Transverse colon (tissue), 4 donors: ENCODE results near the gene HNRNPH3. TPM values are rescaled to one million over a fixed set of nuclear protein-coding genes. Genes with fewer than 3 reads are reported as not detected.

Source experiments
- DNase-seq: peaks from one replicate; pipeline ENCODE4 v3.0.0-alpha.2; 2019
- H3K27ac ChIP-seq, 4 donors: fragments of 200-600 bp; sonication (generic); 2 replicates each; pipeline ENCODE4 v1.5.1; 2016 to 2018; ENCODE audit warnings: inconsistent platforms in 4 of 4
- H3K27me3 ChIP-seq: fragments of 200-600 bp; sonication (generic); 2 replicates; pipeline ENCODE4 v1.5.1; 2017; ENCODE audit warnings: inconsistent platforms
- H3K36me3 ChIP-seq, 4 donors: fragments of 200-600 bp; sonication (generic); 2 replicates each; pipeline ENCODE4 v1.5.1; 2017 to 2019; ENCODE audit warnings: inconsistent platforms in 4 of 4
- H3K4me1 ChIP-seq, 4 donors: fragments of 200-600 bp; sonication (generic); 2 replicates each; pipeline ENCODE4 v1.5.1; 2017 to 2020; ENCODE audit warnings: inconsistent platforms in 4 of 4
- H3K4me3 ChIP-seq, 4 donors: fragments of 200-600 bp; sonication (generic); 1 replicate in 1 of 4; 2 replicates in 3 of 4; pipeline versions ENCODE4 v1.5.1 to v1.6.1; 2017 to 2019; ENCODE audit warnings: inconsistent platforms in 4 of 4
- H3K9me3 ChIP-seq, 2 donors: fragments of 200-600 bp; sonication (generic); 2 replicates each; pipeline ENCODE4 v1.5.1; 2017 to 2019; ENCODE audit warnings: inconsistent platforms in 2 of 2
- CTCF ChIP-seq, 5 experiments: fragments of 200-600 bp in 3 of 5; fragments of 450-650 bp in 2 of 5; sonication (generic) in 3 of 5; IDR thresholded peaks; 1 replicate in 2 of 5; 2 replicates in 3 of 5; pipeline ENCODE4 v1.5.1; 2016 to 2017; ENCODE audit warnings: antibody characterized with exemption in 5 of 5, inconsistent platforms in 3 of 5, mild to moderate bottlenecking in 2 of 5, moderate library complexity in 1 of 5
- EP300 ChIP-seq: sonication (generic); formaldehyde crosslinking; IDR thresholded peaks from one replicate; pipeline ENCODE4 v1.6.1; 2017; ENCODE audit warnings: antibody characterized with exemption, low read depth
- POLR2A ChIP-seq: fragments of 450-650 bp; IDR thresholded peaks from one replicate; pipeline ENCODE4 v1.6.1; 2016; ENCODE audit warnings: antibody characterized with exemption, mild to moderate bottlenecking, moderate library complexity
- POLR2AphosphoS5 ChIP-seq, 3 donors: sonication (generic); formaldehyde crosslinking; IDR thresholded peaks; one replicate each; pipeline ENCODE4 v1.6.1; 2016; ENCODE audit warnings: antibody characterized with exemption in 3 of 3
- WGBS, 2 donors: methylation state at CpG; one replicate each; pipeline ENCODE4 v1.1.5; 2018; ENCODE audit warnings: low coverage in 1 of 2; 5-methylcytosine and 5-hydroxymethylcytosine counted together
- in situ Hi-C, 4 donors: fragments of 200-750 bp; cut with MboI; loops; one replicate each; pipeline versions ENCODE4 v1.15.0 to v1.15.1; 2017; ENCODE audit warnings: low sequenced_read_pairs in 3 of 4, low pct_ligation_motif_present in 1 of 4, low pct_unique_long_range_greater_than_20kb in 1 of 4
- intact Hi-C: fragments of 100-400 bp; cut with DNase I; formaldehyde crosslinking; loops from one replicate; pipeline ENCODE4 v1.15.1; 2023; ENCODE audit warnings: low total_unique reads
- total RNA-seq, 4 donors: library from RNA; depleted of rRNA; stranded (reverse); fragments of >200 nt; gene quantifications; one replicate each; pipeline ENCODE4 v1.1.0, GENCODE V29; 2016

Gene HNRNPH3
- total RNA-seq = 10 to 100 TPM in 3 of 4 donors, 1 to 10 TPM in 1; 8.2 to 89.4 (median 57.1) TPM

GRCh38 chr10:68331455-68332258 lies at the start of gene HNRNPH3:
Gene HNRNPH3, plus strand, starts transcription at chr10:68332064. Its CDS starts 5,158 bp downstream, at chr10:68337222.
- intact Hi-C loops (no loop called here), in situ Hi-C loops (no loop called here)
- TF ChIP-seq CTCF (IDR thresholded peaks at IDR 0.05) = peak in 2 of 5 experiments; percentile 8 to 39
- TF ChIP-seq POLR2A = peak; percentile 99
- TF ChIP-seq EP300 = no peak
- TF ChIP-seq POLR2AphosphoS5 (IDR thresholded peaks at IDR 0.05) = peak; percentile 99 to 100 (median 99)
- no peaks in the 10 kb centered on the region for H3K36me3 ChIP-seq
- no peaks in the 10 kb centered on the region for H3K27me3 ChIP-seq
- H3K4me1 ChIP-seq = peaks cover 12 to 63% (median 44%) of the 10 kb centered on the region in 4 donors
- H3K9me3 ChIP-seq = no peaks in the 10 kb centered on the region
- H3K27ac ChIP-seq = peak within 1 kb of the TSS; percentile 96 to 99 (median 98)
- peak within 1 kb of the TSS; percentile 73 to 98 (median 90) for H3K4me3 ChIP-seq
- peak; percentile 99 for DNase-seq
- 0% methylated on average over 70 of the region's 73 CpGs; no CpG with 5 or more reads in 1 of the 2 donors for WGBS, 2 donors

GRCh38 chr10:68284062-68285001 lies 47.5 kb upstream of the HNRNPH3 start:
- intact Hi-C loops = no loop called here
- no peaks in the 10 kb centered on the region for H3K27me3 ChIP-seq
- H3K4me1 ChIP-seq = no peaks in the 10 kb centered on the region
- H3K36me3 ChIP-seq = no peaks in the 10 kb centered on the region
- in situ Hi-C loops = no loop called here
- TF ChIP-seq POLR2A (no peak), POLR2AphosphoS5 (IDR thresholded peaks at IDR 0.05) (no peak), CTCF (IDR thresholded peaks at IDR 0.05) (no peak), EP300 (no peak)
- H3K9me3 ChIP-seq = no peaks in the 10 kb centered on the region
- DNase-seq = no peak
- H3K27ac ChIP-seq = no peak overlapping the region
- WGBS, 2 donors = 68 to 69% methylated on average over 7 to 9 of the region's 9 CpGs
- no peak overlapping the region for H3K4me3 ChIP-seq

- WGBS, 2 donors = 92 to 100% methylated on average over 1 to 4 of the region's 4 CpGs
- H3K4me1 ChIP-seq = no peaks in the 10 kb centered on the region
- TF ChIP-seq EP300 = no peak
- TF ChIP-seq CTCF (IDR thresholded peaks at IDR 0.05) = no peak
- no peak for TF ChIP-seq POLR2A
- no peak for TF ChIP-seq POLR2AphosphoS5 (IDR thresholded peaks at IDR 0.05)
- H3K36me3 ChIP-seq = peaks cover 0 to 5% (median 2%) of the 10 kb centered on the region in 4 donors
- no peak for DNase-seq
- no peak overlapping the region for H3K27ac ChIP-seq
- no peaks in the 10 kb centered on the region for H3K27me3 ChIP-seq
- no peak overlapping the region for H3K4me3 ChIP-seq
- intact Hi-C loops (no loop called here), in situ Hi-C loops (no loop called here)
- no peaks in the 10 kb centered on the region for H3K9me3 ChIP-seq
Observed at GRCh38 chr10:68288717-68289116, 43.1 kb upstream of the HNRNPH3 start.

- intact Hi-C loops (no loop called here), in situ Hi-C loops (loop anchor here in 1 of 4 donors (10.0 kb wide), 1 partner anchor 66 kb away; no protein-coding TSS in a partner anchor)
- TF ChIP-seq POLR2A (no peak), EP300 (no peak), CTCF (IDR thresholded peaks at IDR 0.05) (no peak), POLR2AphosphoS5 (IDR thresholded peaks at IDR 0.05) (no peak)
- Histone ChIP-seq H3K4me1 (no peaks in the 10 kb centered on the region), H3K27ac (no peak overlapping the region), H3K9me3 (no peaks in the 10 kb centered on the region), H3K27me3 (no peaks in the 10 kb centered on the region), H3K36me3 (peaks cover 0 to 7% (median 2%) of the 10 kb centered on the region in 4 donors), H3K4me3 (no peak overlapping the region)
- DNase-seq = no peak
Observed at GRCh38 chr10:68290736-68291135, 41.1 kb upstream of the HNRNPH3 start.
